Measurements from ENCODE around the gene PCDH8. TPM values are rescaled to one million over a fixed set of nuclear protein-coding genes. Genes with fewer than 3 reads are reported as not detected.

Gene PCDH8
- total RNA-seq, 1 experiment from 2014 or later, result 2.1 TPM

DNA sequence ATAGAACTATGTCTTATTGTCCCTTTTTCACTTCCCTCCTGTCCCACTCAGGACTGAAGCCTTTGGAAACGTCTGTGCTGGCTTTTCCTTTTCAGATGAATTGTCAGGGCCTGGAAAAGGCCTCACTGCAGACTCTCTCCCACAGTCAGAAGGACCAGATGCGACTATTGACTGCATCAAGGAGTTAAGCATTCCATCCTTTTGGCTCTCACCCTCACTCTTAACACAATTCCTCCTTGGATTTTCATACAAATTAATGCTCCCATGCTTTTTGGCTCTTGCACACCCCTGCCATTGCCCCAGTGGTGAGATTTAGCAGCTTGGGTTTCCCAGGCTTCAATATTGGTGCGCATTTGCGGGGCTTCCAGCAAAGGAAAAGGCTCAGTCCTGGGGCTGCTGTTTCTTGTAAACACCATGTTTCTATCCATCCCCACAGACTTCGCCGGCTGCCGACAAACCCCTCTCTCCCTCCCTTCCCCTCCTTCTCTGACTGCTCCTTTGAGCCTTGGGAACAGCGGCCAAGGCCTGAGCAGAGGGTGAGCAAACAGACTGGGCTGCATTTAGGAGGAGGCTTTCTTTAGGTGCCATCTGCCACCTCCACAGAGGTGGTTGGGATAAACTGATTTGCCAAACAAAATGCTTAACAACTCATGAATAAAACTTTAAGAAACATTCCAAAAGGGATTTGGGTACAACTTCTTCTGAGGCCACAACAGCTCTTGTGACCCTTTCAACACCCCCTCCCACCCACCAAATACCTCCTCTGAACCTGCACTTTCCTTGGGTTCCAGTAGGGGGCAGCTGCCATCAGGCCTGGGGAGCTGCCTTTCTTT lies 48.6 kb upstream of the PCDH8 start:
- Histone ChIP-seq H2AK5ac (ENCODE audit: insufficient read length, low read length) (no peak overlapping the region), H3K18ac (ENCODE audit: insufficient read length, low read depth, low read length) (no peak overlapping the region), H4K20me1 (ENCODE audit: control insufficient read depth, insufficient read depth, insufficient read length) (no peaks in the 10 kb centered on the region), H3K4ac (ENCODE audit: low read depth, low read length) (no peak overlapping the region), H2AFZ (ENCODE audit: low read length) (no peak overlapping the region), H3K27me3 (ENCODE audit: insufficient read depth, low read length) (no peaks in the 10 kb centered on the region), H2BK12ac (ENCODE audit: insufficient read length, low read depth, low read length) (no peak overlapping the region), H3K9ac (ENCODE audit: extremely low read depth, insufficient read length, low read length) (no peak overlapping the region), H3K27ac (ENCODE audit: insufficient read length, low read depth, low read length) (no peak overlapping the region), H3K14ac (ENCODE audit: insufficient read depth, low read length) (no peak overlapping the region), H3K4me2 (ENCODE audit: insufficient read depth, insufficient read length, low read length) (no peak overlapping the region), H2BK20ac (ENCODE audit: low read depth, low read length, poor library complexity, severe bottlenecking) (no peak overlapping the region), H3K23me2 (ENCODE audit: insufficient read length, low read depth, low read length, poor library complexity, severe bottlenecking) (no peaks in the 10 kb centered on the region), H3T11ph (ENCODE audit: low read length) (no peak overlapping the region), H2BK15ac (ENCODE audit: low read depth, low read length) (no peak overlapping the region), H3K56ac (ENCODE audit: insufficient read length, low read depth, low read length) (no peak overlapping the region), H2BK5ac (ENCODE audit: insufficient read length, low read length) (no peak overlapping the region), H4K5ac (ENCODE audit: insufficient read length, low read depth, low read length) (no peak overlapping the region), H3K79me2 (ENCODE audit: insufficient read depth, low read length) (no peaks in the 10 kb centered on the region), H3K4me1 (ENCODE audit: insufficient read depth, low read length) (peaks cover 2% of the 10 kb centered on the region; the same call in 1 of the 2 replicates), H4K8ac (replicated peaks; ENCODE audit: insufficient read length, low read depth, low read length) (no peak overlapping the region), H2BK120ac (ENCODE audit: low read depth, low read length, poor library complexity, severe bottlenecking) (no peak overlapping the region), H3K23ac (ENCODE audit: insufficient read length, low read depth, low read length) (no peak overlapping the region), H3K9me3 (ENCODE audit: control insufficient read depth, low read depth, low read length) (no peaks in the 10 kb centered on the region), H4K91ac (ENCODE audit: insufficient read length, low read depth, low read length) (no peak overlapping the region), H3K79me1 (ENCODE audit: insufficient read depth, low read depth, low read length, poor library complexity, severe bottlenecking) (no peaks in the 10 kb centered on the region)
- H3K9me3 Mint-ChIP-seq, result no peaks in the 10 kb centered on the region
- no peaks in the 10 kb centered on the region; a peak in 1 of 7 replicates for H3K36me3 Mint-ChIP-seq (ENCODE audit: insufficient read depth in 1 of 3, low read depth in 3 of 3)
- TF ChIP-seq CTCF (conservative IDR thresholded peaks at IDR 0.05), result peak; percentile 85
- no peak overlapping the region for H3K4me3 Mint-ChIP-seq
- H3K27me3 Mint-ChIP-seq (ENCODE audit: low read depth), result peaks cover 13% of the 10 kb centered on the region
- DNase-seq, result peak; percentile 77
- H3K4me1 Mint-ChIP-seq, result peaks cover 57 to 73% of the 10 kb centered on the region in 2 experiments
- WGBS (ENCODE audit: extremely low coverage, insufficient read length, low lambda C conversion rate), result no CpG with 5 or more reads among the region's 8 CpGs
- peak overlapping the region; percentile 65 to 98 (median 92); a peak in 4 of 7 replicates for H3K27ac Mint-ChIP-seq
